Measurements from ENCODE around the gene ZBTB46. TPM values are rescaled to one million over a fixed set of nuclear protein-coding genes. Genes with fewer than 3 reads are reported as not detected.

The ZBTB46 gene
- total RNA-seq, 1 donor from 2014 or later: 52.2 TPM

- Histone ChIP-seq H3K27me3 (ENCODE audit: control insufficient read depth in 3 of 3, insufficient read depth in 3 of 3, low read length in 3 of 3) (no peaks in the 10 kb centered on the region), H3K9ac (ENCODE audit: low read depth in 1 of 3, low read length in 3 of 3) (no peak overlapping the region), H3K4me1 (ENCODE audit: control insufficient read depth in 3 of 3, insufficient read depth in 3 of 3, low read length in 3 of 3) (no peaks in the 10 kb centered on the region), H3K4me3 (ENCODE audit: low read length in 3 of 3) (no peak overlapping the region), H3K36me3 (ENCODE audit: control insufficient read depth in 3 of 3, insufficient read depth in 3 of 3, low read length in 3 of 3) (peaks cover 0 to 2% (median 2%) of the 10 kb centered on the region in 3 donors), H3K27ac (ENCODE audit: low read depth, low read length) (no peak overlapping the region), H3K9me3 (ENCODE audit: control insufficient read depth in 3 of 3, low read length in 3 of 3) (no peaks in the 10 kb centered on the region)
These were observed 81.2 kb downstream of the ZBTB46 start for GRCh38 chr20:63749597-63750508.

- Histone ChIP-seq H3K27me3 (ENCODE audit: control insufficient read depth in 3 of 3, insufficient read depth in 3 of 3, low read length in 3 of 3) (no peaks in the 10 kb centered on the region), H3K9me3 (ENCODE audit: control insufficient read depth in 3 of 3, low read length in 3 of 3) (no peaks in the 10 kb centered on the region), H3K4me1 (ENCODE audit: control insufficient read depth in 3 of 3, insufficient read depth in 3 of 3, low read length in 3 of 3) (no peaks in the 10 kb centered on the region), H3K27ac (ENCODE audit: low read depth, low read length) (no peak overlapping the region), H3K9ac (ENCODE audit: low read depth in 1 of 3, low read length in 3 of 3) (no peak overlapping the region), H3K36me3 (ENCODE audit: control insufficient read depth in 3 of 3, insufficient read depth in 3 of 3, low read length in 3 of 3) (peaks cover 0 to 4% (median 2%) of the 10 kb centered on the region in 3 donors), H3K4me3 (ENCODE audit: low read length in 3 of 3) (no peak overlapping the region)
These were observed 82.2 kb downstream of the ZBTB46 start for GRCh38 chr20:63748934-63749270.

GRCh38 chr20:63748070-63748933 is 82.8 kb downstream of the ZBTB46 start:
- Histone ChIP-seq H3K36me3 (ENCODE audit: control insufficient read depth in 3 of 3, insufficient read depth in 3 of 3, low read length in 3 of 3) (peaks cover 3 to 8% (median 5%) of the 10 kb centered on the region in 3 donors), H3K9ac (ENCODE audit: low read depth in 1 of 3, low read length in 3 of 3) (no peak overlapping the region), H3K27me3 (ENCODE audit: control insufficient read depth in 3 of 3, insufficient read depth in 3 of 3, low read length in 3 of 3) (no peaks in the 10 kb centered on the region), H3K4me3 (ENCODE audit: low read length in 3 of 3) (no peak overlapping the region), H3K9me3 (ENCODE audit: control insufficient read depth in 3 of 3, low read length in 3 of 3) (no peaks in the 10 kb centered on the region), H3K27ac (ENCODE audit: low read depth, low read length) (no peak overlapping the region), H3K4me1 (ENCODE audit: control insufficient read depth in 3 of 3, insufficient read depth in 3 of 3, low read length in 3 of 3) (no peaks in the 10 kb centered on the region)

- no peak overlapping the region for H3K27ac ChIP-seq (ENCODE audit: low read depth, low read length)
- H3K27me3 ChIP-seq (ENCODE audit: control insufficient read depth in 3 of 3, insufficient read depth in 3 of 3, low read length in 3 of 3): no peaks in the 10 kb centered on the region
- H3K36me3 ChIP-seq (ENCODE audit: control insufficient read depth in 3 of 3, insufficient read depth in 3 of 3, low read length in 3 of 3): peaks cover 7 to 11% (median 7%) of the 10 kb centered on the region in 3 donors
- no peaks in the 10 kb centered on the region for H3K9me3 ChIP-seq (ENCODE audit: control insufficient read depth in 3 of 3, low read length in 3 of 3)
- H3K9ac ChIP-seq (ENCODE audit: low read depth in 1 of 3, low read length in 3 of 3): no peak overlapping the region
- H3K4me1 ChIP-seq (ENCODE audit: control insufficient read depth in 3 of 3, insufficient read depth in 3 of 3, low read length in 3 of 3): peaks cover 0 to 1% (median 0%) of the 10 kb centered on the region in 3 donors
- H3K4me3 ChIP-seq (ENCODE audit: low read length in 3 of 3): no peak overlapping the region
These were observed 83.4 kb downstream of the ZBTB46 start for GRCh38 chr20:63747622-63748069.

- H3K9me3 ChIP-seq (ENCODE audit: control insufficient read depth in 3 of 3, low read length in 3 of 3): no peaks in the 10 kb centered on the region
- H3K27ac ChIP-seq (ENCODE audit: low read depth, low read length): no peak overlapping the region
- H3K4me3 ChIP-seq (ENCODE audit: low read length in 3 of 3): no peak overlapping the region
- peaks cover 1 to 4% (median 4%) of the 10 kb centered on the region in 3 donors for H3K4me1 ChIP-seq (ENCODE audit: control insufficient read depth in 3 of 3, insufficient read depth in 3 of 3, low read length in 3 of 3)
- H3K36me3 ChIP-seq (ENCODE audit: control insufficient read depth in 3 of 3, insufficient read depth in 3 of 3, low read length in 3 of 3): peaks cover 8 to 13% (median 9%) of the 10 kb centered on the region in 3 donors
- H3K9ac ChIP-seq (ENCODE audit: low read depth in 1 of 3, low read length in 3 of 3): no peak overlapping the region
- no peaks in the 10 kb centered on the region for H3K27me3 ChIP-seq (ENCODE audit: control insufficient read depth in 3 of 3, insufficient read depth in 3 of 3, low read length in 3 of 3)
These were observed 84.2 kb downstream of the ZBTB46 start for GRCh38 chr20:63746751-63747315.

- Histone ChIP-seq H3K36me3 (ENCODE audit: control insufficient read depth in 3 of 3, insufficient read depth in 3 of 3, low read length in 3 of 3) (peaks cover 8 to 15% (median 9%) of the 10 kb centered on the region in 3 donors), H3K4me3 (ENCODE audit: low read length in 3 of 3) (no peak overlapping the region), H3K27ac (ENCODE audit: low read depth, low read length) (no peak overlapping the region), H3K9me3 (ENCODE audit: control insufficient read depth in 3 of 3, low read length in 3 of 3) (no peaks in the 10 kb centered on the region), H3K9ac (ENCODE audit: low read depth in 1 of 3, low read length in 3 of 3) (no peak overlapping the region), H3K27me3 (ENCODE audit: control insufficient read depth in 3 of 3, insufficient read depth in 3 of 3, low read length in 3 of 3) (no peaks in the 10 kb centered on the region), H3K4me1 (ENCODE audit: control insufficient read depth in 3 of 3, insufficient read depth in 3 of 3, low read length in 3 of 3) (peaks cover 8 to 11% (median 11%) of the 10 kb centered on the region in 3 donors)
These were observed 84.9 kb downstream of the ZBTB46 start for GRCh38 chr20:63745961-63746731.

- peaks cover 15 to 18% (median 18%) of the 10 kb centered on the region in 3 donors for H3K4me1 ChIP-seq (ENCODE audit: control insufficient read depth in 3 of 3, insufficient read depth in 3 of 3, low read length in 3 of 3)
- no peaks in the 10 kb centered on the region for H3K27me3 ChIP-seq (ENCODE audit: control insufficient read depth in 3 of 3, insufficient read depth in 3 of 3, low read length in 3 of 3)
- no peaks in the 10 kb centered on the region for H3K9me3 ChIP-seq (ENCODE audit: control insufficient read depth in 3 of 3, low read length in 3 of 3)
- no peak overlapping the region for H3K27ac ChIP-seq (ENCODE audit: low read depth, low read length)
- H3K9ac ChIP-seq (ENCODE audit: low read depth in 1 of 3, low read length in 3 of 3): no peak overlapping the region
- H3K36me3 ChIP-seq (ENCODE audit: control insufficient read depth in 3 of 3, insufficient read depth in 3 of 3, low read length in 3 of 3): peaks cover 8 to 15% (median 9%) of the 10 kb centered on the region in 3 donors
- H3K4me3 ChIP-seq (ENCODE audit: low read length in 3 of 3): no peak overlapping the region
These were observed 85.6 kb downstream of the ZBTB46 start for GRCh38 chr20:63745424-63745805.

GRCh38 chr20:63744574-63745423 is 86.3 kb downstream of the ZBTB46 start:
- Histone ChIP-seq H3K4me1 (ENCODE audit: control insufficient read depth in 3 of 3, insufficient read depth in 3 of 3, low read length in 3 of 3) (peaks cover 16 to 19% (median 18%) of the 10 kb centered on the region in 3 donors), H3K36me3 (ENCODE audit: control insufficient read depth in 3 of 3, insufficient read depth in 3 of 3, low read length in 3 of 3) (peaks cover 8 to 15% (median 9%) of the 10 kb centered on the region in 3 donors), H3K27ac (ENCODE audit: low read depth, low read length) (no peak overlapping the region), H3K9me3 (ENCODE audit: control insufficient read depth in 3 of 3, low read length in 3 of 3) (no peaks in the 10 kb centered on the region), H3K4me3 (ENCODE audit: low read length in 3 of 3) (no peak overlapping the region), H3K27me3 (ENCODE audit: control insufficient read depth in 3 of 3, insufficient read depth in 3 of 3, low read length in 3 of 3) (no peaks in the 10 kb centered on the region), H3K9ac (ENCODE audit: low read depth in 1 of 3, low read length in 3 of 3) (no peak overlapping the region)
